Measurements from ENCODE around the gene RSPH10B2.
"Not testable (repeated sequence)": the region's sequence is repeated elsewhere in the genome, so short reads cannot be mapped to it uniquely, and the experiment has no call there.

- not testable (repeated sequence) for TF ChIP-seq POLR2A (IDR thresholded peaks at IDR 0.05; ENCODE audit: low read depth, low read length); POLR2AphosphoS5 (IDR thresholded peaks at IDR 0.05; ENCODE audit: low read depth, low read length); TAF1 (IDR thresholded peaks at IDR 0.05; ENCODE audit: borderline replicate concordance, low read depth, low read length)
Observed at GRCh38 chr7:6807959-6808358, 54.1 kb downstream of the RSPH10B2 start.

Data from GM12892 (cell line).